ENCODE data around the gene HIVEP3.

- TF ChIP-seq CTCF (optimal IDR thresholded peaks at IDR 0.05 in 1 of 3, IDR thresholded peaks at IDR 0.05 in 1 of 3, conservative IDR thresholded peaks at IDR 0.05 in 1 of 3; ENCODE audit: extremely low read depth in 1 of 3, insufficient read depth in 2 of 3, low read length in 3 of 3): no peak
- no peak for TF ChIP-seq EZH2 (IDR thresholded peaks at IDR 0.05; ENCODE audit: low read length)
Observed at GRCh38 chr1:41674522-41674921, 244.2 kb downstream of the HIVEP3 start.

Data from keratinocyte (primary cell).